Neural cell (in vitro differentiated cells): Measurements from ENCODE around the gene MYRIP.

Source experiments
- EP300 ChIP-seq: fragments of 450-650 bp; conservative IDR thresholded peaks from 2 replicates; pipeline ENCODE4 v1.6.1; 2014; ENCODE audit warnings: antibody characterized with exemption, mild to moderate bottlenecking, moderate library complexity; ENCODE audit not compliant: poor library complexity, severe bottlenecking
- EZH2 ChIP-seq: fragments of 200-600, 300-800 bp; shearing (Covaris generic), sonication (generic); IDR thresholded peaks from 2 replicates; pipeline ENCODE4 v1.6.1; 2014; ENCODE audit warnings: antibody characterized with exemption, low read length, borderline replicate concordance, mild to moderate bottlenecking; ENCODE audit not compliant: insufficient read depth, poor library complexity, severe bottlenecking
- MXI1 ChIP-seq: fragments of 450-650 bp; conservative IDR thresholded peaks from 2 replicates; pipeline ENCODE4 v1.6.1; 2014; ENCODE audit warnings: antibody characterized with exemption, mild to moderate bottlenecking; ENCODE audit not compliant: poor library complexity, severe bottlenecking
- POLR2AphosphoS5 ChIP-seq: IDR thresholded peaks from 2 replicates; pipeline ENCODE4 v1.6.1; 2012
- RAD21 ChIP-seq: fragments of 450-650 bp; conservative IDR thresholded peaks from 2 replicates; pipeline ENCODE4 v1.6.1; 2014; ENCODE audit warnings: antibody characterized with exemption, mild to moderate bottlenecking, moderate library complexity
- SMC3 ChIP-seq: fragments of 450-650 bp; conservative IDR thresholded peaks from 2 replicates; pipeline ENCODE4 v1.6.1; 2014; ENCODE audit warnings: antibody characterized with exemption, mild to moderate bottlenecking, moderate library complexity; ENCODE audit not compliant: poor library complexity
- TAF1 ChIP-seq: IDR thresholded peaks from 2 replicates; pipeline ENCODE4 v1.6.1; 2012; ENCODE audit warnings: low read depth
- TF ChIP-seq, protein P1 (sequence below): fragments of 450-650 bp; IDR thresholded peaks from 2 replicates; pipeline ENCODE4 v1.5.1; 2014; ENCODE audit warnings: antibody characterized with exemption, mild to moderate bottlenecking, moderate library complexity; ENCODE audit not compliant: poor library complexity, severe bottlenecking
- TF ChIP-seq, protein P2 (sequence below): IDR thresholded peaks from 2 replicates; pipeline ENCODE4 v1.6.1; 2012; ENCODE audit warnings: borderline replicate concordance

DNA sequence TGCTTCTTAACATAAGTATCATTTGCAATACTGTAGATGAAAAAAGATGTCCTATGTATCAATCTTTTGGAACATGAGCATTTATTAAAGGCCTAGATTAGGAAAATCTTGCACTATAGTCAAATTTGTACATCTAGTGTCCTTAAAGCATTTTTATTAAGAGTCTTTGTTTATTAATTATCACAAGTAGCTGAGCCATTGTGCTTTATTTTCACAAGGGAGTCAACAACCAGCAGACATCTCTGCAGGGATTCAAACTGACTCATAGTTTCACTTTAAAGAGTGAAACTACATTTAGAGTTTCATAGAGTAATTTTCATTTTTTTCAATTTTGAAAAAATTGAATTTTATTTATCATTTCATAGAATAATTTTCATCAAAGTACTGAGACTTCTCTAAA is 405.6 kb downstream of the MYRIP start:
- TF ChIP-seq EZH2 = no peak
- TF ChIP-seq, protein P1, sequence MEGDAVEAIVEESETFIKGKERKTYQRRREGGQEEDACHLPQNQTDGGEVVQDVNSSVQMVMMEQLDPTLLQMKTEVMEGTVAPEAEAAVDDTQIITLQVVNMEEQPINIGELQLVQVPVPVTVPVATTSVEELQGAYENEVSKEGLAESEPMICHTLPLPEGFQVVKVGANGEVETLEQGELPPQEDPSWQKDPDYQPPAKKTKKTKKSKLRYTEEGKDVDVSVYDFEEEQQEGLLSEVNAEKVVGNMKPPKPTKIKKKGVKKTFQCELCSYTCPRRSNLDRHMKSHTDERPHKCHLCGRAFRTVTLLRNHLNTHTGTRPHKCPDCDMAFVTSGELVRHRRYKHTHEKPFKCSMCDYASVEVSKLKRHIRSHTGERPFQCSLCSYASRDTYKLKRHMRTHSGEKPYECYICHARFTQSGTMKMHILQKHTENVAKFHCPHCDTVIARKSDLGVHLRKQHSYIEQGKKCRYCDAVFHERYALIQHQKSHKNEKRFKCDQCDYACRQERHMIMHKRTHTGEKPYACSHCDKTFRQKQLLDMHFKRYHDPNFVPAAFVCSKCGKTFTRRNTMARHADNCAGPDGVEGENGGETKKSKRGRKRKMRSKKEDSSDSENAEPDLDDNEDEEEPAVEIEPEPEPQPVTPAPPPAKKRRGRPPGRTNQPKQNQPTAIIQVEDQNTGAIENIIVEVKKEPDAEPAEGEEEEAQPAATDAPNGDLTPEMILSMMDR = no peak
- TF ChIP-seq SMC3 = no peak
- TF ChIP-seq RAD21 = no peak
- TF ChIP-seq, protein P2, sequence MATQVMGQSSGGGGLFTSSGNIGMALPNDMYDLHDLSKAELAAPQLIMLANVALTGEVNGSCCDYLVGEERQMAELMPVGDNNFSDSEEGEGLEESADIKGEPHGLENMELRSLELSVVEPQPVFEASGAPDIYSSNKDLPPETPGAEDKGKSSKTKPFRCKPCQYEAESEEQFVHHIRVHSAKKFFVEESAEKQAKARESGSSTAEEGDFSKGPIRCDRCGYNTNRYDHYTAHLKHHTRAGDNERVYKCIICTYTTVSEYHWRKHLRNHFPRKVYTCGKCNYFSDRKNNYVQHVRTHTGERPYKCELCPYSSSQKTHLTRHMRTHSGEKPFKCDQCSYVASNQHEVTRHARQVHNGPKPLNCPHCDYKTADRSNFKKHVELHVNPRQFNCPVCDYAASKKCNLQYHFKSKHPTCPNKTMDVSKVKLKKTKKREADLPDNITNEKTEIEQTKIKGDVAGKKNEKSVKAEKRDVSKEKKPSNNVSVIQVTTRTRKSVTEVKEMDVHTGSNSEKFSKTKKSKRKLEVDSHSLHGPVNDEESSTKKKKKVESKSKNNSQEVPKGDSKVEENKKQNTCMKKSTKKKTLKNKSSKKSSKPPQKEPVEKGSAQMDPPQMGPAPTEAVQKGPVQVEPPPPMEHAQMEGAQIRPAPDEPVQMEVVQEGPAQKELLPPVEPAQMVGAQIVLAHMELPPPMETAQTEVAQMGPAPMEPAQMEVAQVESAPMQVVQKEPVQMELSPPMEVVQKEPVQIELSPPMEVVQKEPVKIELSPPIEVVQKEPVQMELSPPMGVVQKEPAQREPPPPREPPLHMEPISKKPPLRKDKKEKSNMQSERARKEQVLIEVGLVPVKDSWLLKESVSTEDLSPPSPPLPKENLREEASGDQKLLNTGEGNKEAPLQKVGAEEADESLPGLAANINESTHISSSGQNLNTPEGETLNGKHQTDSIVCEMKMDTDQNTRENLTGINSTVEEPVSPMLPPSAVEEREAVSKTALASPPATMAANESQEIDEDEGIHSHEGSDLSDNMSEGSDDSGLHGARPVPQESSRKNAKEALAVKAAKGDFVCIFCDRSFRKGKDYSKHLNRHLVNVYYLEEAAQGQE = no peak
- TF ChIP-seq EP300 = no peak
- TF ChIP-seq TAF1 = no peak
- TF ChIP-seq POLR2AphosphoS5 = no peak
- no peak for TF ChIP-seq MXI1
